Measurements from ENCODE around the gene RHBDL1. TPM values are rescaled to one million over a fixed set of nuclear protein-coding genes. Genes with fewer than 3 reads are reported as not detected.

Gene RHBDL1
- total RNA-seq, 1 experiment from 2014 or later: 1.7 TPM

- intact Hi-C loops (cut with micrococcal nuclease): loop anchor here (1.0 kb wide), 1 partner anchor 8 kb away; no protein-coding TSS in a partner anchor
- peaks cover 26% of the 10 kb centered on the region for H3K4me1 ChIP-seq (ENCODE audit: insufficient read depth, low read length)
These were observed 45.0 kb downstream of the RHBDL1 start for GRCh38 chr16:720447-720989.

DNA sequence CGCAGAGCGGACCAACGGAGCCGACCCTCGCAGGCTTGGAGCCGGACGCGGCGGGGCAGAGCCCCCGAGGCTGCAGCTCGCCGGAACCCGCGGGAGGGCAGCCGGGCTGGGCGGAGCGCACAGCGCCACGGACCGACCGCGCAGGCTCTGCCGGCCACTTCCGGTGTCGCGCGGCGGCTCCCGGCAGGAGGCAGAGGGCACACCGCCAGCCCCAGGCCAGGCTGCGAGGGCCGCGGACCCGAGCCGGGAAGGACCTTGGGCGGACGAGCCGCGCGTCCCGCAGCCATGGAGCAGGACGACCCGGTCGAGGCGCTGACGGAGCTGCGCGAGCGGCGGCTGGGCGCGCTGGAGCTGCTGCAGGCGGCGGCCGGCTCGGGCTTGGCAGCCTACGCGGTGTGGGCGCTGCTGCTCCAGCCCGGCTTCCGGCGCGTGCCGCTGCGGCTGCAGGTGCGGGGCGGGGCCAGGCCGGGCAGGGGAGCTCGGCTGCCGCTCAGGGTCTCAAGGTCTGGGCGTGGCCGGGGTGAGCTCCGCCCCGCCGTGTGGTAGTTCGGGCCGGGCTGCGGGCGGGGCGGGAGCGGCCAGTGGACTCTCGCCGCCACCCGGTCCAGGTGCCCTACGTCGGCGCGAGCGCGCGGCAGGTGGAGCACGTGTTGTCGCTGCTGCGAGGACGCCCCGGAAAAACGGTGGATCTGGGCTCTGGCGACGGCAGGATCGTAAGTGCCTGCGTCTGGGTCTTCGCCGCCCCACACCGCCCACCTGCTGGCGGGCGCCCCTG, 45.7 kb downstream of the RHBDL1 start, which contains the start of gene ANTKMT:
TSS of gene ANTKMT (plus strand) at position 157 of the 775 bp plus-strand sequence. CDS start at position 286, 129 bp downstream.
- BruUV-seq (replicated peaks): no TSS peak
- Histone ChIP-seq H4K20me1 (ENCODE audit: low read length) (peaks cover 8% of the 10 kb centered on the region; the same call in 1 of the 2 replicates), H3K4me1 (ENCODE audit: insufficient read depth, low read length) (peaks cover 25% of the 10 kb centered on the region), H3K27ac (ENCODE audit: low read length) (peak within 1 kb of the TSS; percentile 43), H3K9me2 (replicated peaks; ENCODE audit: low read length) (no peaks in the 10 kb centered on the region), H3F3A (ENCODE audit: low read length, unreplicated experiment) (peaks cover under 1% of the 10 kb centered on the region), H3K36me3 (ENCODE audit: low read depth, low read length) (no peaks in the 10 kb centered on the region), H2AFZ (ENCODE audit: low read length) (peak within 1 kb of the TSS; percentile 67; the same call in 1 of the 2 replicates), H3K9me3 (ENCODE audit: low read length) (no peaks in the 10 kb centered on the region), H3K9ac (ENCODE audit: low read length) (peak within 1 kb of the TSS; percentile 69), H3K4me2 (ENCODE audit: low read length) (peak within 1 kb of the TSS; percentile 93), H3K27me3 (ENCODE audit: low read length) (no peaks in the 10 kb centered on the region), H3K79me2 (ENCODE audit: low read length) (peaks cover 10% of the 10 kb centered on the region), H3K4me3 (ENCODE audit: low read length) (peak within 1 kb of the TSS; percentile 82)
- intact Hi-C loops (cut with micrococcal nuclease): loop anchor here (1.0 kb wide), 1 partner anchor 9 kb away; no protein-coding TSS in a partner anchor
- DNase-seq (peak; percentile 79), ATAC-seq (peak; percentile 64)
- TF ChIP-seq EZH2phosphoT487 (IDR thresholded peaks at IDR 0.05; ENCODE audit: borderline replicate concordance, low read length) (peak; percentile 83), CTCF (conservative IDR thresholded peaks at IDR 0.05; ENCODE audit: low read depth, low read length) (no peak), EZH2 (IDR thresholded peaks at IDR 0.05; ENCODE audit: low read length, unreplicated experiment) (no peak)
- CTCF ChIA-PET: interaction anchor here (0.6 kb wide), 1 partner anchor 16 kb away, joined by 3 read pairs; no protein-coding TSS in a partner anchor
- POLR2A ChIA-PET (ENCODE audit: unreplicated experiment): interaction anchor here (0.8 to 1.4 kb wide), 2 partner anchors 9 to 10 kb away, joined by 3 to 5 read pairs; no protein-coding TSS in a partner anchor

More at GRCh38 chr16:720447-720989, 45.0 kb downstream of the RHBDL1 start:
- TF ChIP-seq EZH2 (IDR thresholded peaks at IDR 0.05; ENCODE audit: low read length, unreplicated experiment) (no peak), CTCF (conservative IDR thresholded peaks at IDR 0.05; ENCODE audit: low read depth, low read length) (no peak), EZH2phosphoT487 (IDR thresholded peaks at IDR 0.05; ENCODE audit: borderline replicate concordance, low read length) (no peak)
- peak overlapping the region; percentile 43 for H3K27ac ChIP-seq (ENCODE audit: low read length)
- peak overlapping the region; percentile 69 for H3K9ac ChIP-seq (ENCODE audit: low read length)
- H3K27me3 ChIP-seq (ENCODE audit: low read length): no peaks in the 10 kb centered on the region
- H3K4me3 ChIP-seq (ENCODE audit: low read length): peak overlapping the region; percentile 82
- ChIA-PET CTCF (interaction anchor here (0.5 kb wide), 1 partner anchor 337 kb away, joined by 3 read pairs; no protein-coding TSS in a partner anchor), POLR2A (ENCODE audit: unreplicated experiment) (interaction anchor here (0.7 to 1.4 kb wide), 2 partner anchors 8 to 68 kb away, joined by 3 to 5 read pairs; partner anchors contain the start of gene CHTF18)
- no TSS peak for BruUV-seq (replicated peaks)
- no peaks in the 10 kb centered on the region for H3K9me3 ChIP-seq (ENCODE audit: low read length)
- peaks cover 16% of the 10 kb centered on the region for H3K79me2 ChIP-seq (ENCODE audit: low read length)
- peak overlapping the region; percentile 67; the same call in 1 of the 2 replicates for H2AFZ ChIP-seq (ENCODE audit: low read length)
- H3K9me2 ChIP-seq (replicated peaks; ENCODE audit: low read length): no peaks in the 10 kb centered on the region
- DNase-seq: peak; percentile 50
- H3K36me3 ChIP-seq (ENCODE audit: low read depth, low read length): no peaks in the 10 kb centered on the region
- H3F3A ChIP-seq (ENCODE audit: low read length, unreplicated experiment): no peaks in the 10 kb centered on the region
- H3K4me2 ChIP-seq (ENCODE audit: low read length): peak overlapping the region; percentile 93
- H4K20me1 ChIP-seq (ENCODE audit: low read length): peaks cover 8% of the 10 kb centered on the region; the same call in 1 of the 2 replicates
- peak; percentile 46 for ATAC-seq

Measured in PC-3 (cell line).